Myometrial cell (primary cell): Measurements from ENCODE around the gene MARCHF7. TPM values are rescaled to one million over a fixed set of nuclear protein-coding genes. Genes with fewer than 3 reads are reported as not detected.

Experiments
- total RNA-seq: library from RNA; depleted of rRNA; stranded (reverse); fragments of >200 nt; gene quantifications from 2 replicates; pipeline ENCODE4 v1.2.3, GENCODE V29; 2015

Gene MARCHF7, protein sequence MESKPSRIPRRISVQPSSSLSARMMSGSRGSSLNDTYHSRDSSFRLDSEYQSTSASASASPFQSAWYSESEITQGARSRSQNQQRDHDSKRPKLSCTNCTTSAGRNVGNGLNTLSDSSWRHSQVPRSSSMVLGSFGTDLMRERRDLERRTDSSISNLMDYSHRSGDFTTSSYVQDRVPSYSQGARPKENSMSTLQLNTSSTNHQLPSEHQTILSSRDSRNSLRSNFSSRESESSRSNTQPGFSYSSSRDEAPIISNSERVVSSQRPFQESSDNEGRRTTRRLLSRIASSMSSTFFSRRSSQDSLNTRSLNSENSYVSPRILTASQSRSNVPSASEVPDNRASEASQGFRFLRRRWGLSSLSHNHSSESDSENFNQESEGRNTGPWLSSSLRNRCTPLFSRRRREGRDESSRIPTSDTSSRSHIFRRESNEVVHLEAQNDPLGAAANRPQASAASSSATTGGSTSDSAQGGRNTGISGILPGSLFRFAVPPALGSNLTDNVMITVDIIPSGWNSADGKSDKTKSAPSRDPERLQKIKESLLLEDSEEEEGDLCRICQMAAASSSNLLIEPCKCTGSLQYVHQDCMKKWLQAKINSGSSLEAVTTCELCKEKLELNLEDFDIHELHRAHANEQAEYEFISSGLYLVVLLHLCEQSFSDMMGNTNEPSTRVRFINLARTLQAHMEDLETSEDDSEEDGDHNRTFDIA
- 77.0 and 114 TPM in 2 replicates for total RNA-seq

DNA sequence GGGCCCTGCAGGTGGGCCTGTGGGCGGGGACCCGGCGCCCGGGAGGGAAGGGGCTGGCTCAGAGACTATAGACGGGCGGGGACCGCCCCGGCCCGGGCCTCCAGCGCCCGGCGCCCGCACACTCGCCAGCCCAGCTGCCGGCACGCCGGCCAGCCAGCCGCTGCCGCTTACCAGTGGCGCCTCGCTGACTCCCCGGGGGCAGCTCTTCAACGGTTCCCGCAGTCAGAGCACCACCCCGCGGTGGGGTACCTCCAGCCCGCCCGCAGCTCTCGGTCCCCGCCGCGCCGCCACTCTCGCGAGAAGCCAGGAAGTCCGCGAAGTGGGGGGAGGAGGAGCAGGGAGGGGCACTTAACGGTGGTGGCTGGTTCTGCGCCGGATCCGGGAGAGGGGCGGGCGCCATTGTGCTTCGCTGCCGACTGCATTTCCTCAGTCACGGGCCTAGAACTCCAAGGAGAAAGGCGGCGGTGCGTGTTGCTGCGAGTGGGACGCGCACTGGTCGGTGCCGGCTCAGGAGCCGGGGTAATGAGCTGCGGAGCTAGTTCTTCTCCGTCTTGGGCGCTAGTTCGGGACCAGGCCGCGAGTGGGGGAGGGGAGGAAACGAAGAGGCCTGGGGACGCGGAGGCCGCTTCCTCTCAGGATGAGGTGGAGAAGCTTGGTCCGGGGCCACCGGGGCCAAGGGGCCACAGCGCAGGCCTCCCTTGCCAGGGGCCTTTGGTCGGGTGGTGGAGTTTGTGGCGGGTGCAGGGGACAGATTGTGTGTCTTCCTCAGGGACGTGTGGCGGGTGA, at the start of gene MARCHF7:
MARCHF7 (plus strand) TSS at position 364 of the 786 bp plus-strand sequence. CDS start 16,517 bp downstream, outside the sequence.

Other genes starting within 250 kb of the MARCHF7 start
- 22.5 and 23.4 TPM in 2 replicates for gene BAZ2B, start 96.0 kb upstream of the MARCHF7 start, total RNA-seq
- 7.5 and 8.5 TPM in 2 replicates for gene CD302, start 85.7 kb downstream of the MARCHF7 start, total RNA-seq
- 0.53 and 0.58 TPM in 2 replicates for gene LY75, start 192.2 kb downstream of the MARCHF7 start, total RNA-seq